IPS-11a (cell line): ENCODE data around the gene EPHB2.

ENCODE experiments used
- H3K4me3 ChIP-seq: one replicate; pipeline ENCODE4 v1.5.1; 2013; ENCODE audit warnings: low read depth, low read length, control low read depth

The EPHB2 gene

GRCh38 chr1:22721122-22721873, 10.7 kb downstream of the EPHB2 start:
- no peak overlapping the region for H3K4me3 ChIP-seq

GRCh38 chr1:22722901-22723550, 12.4 kb downstream of the EPHB2 start:
- H3K4me3 ChIP-seq, result no peak overlapping the region

- H3K4me3 ChIP-seq, result no peak overlapping the region
Measured at GRCh38 chr1:22727873-22728272, 17.2 kb downstream of the EPHB2 start.

- H3K4me3 ChIP-seq, result no peak overlapping the region
Measured at GRCh38 chr1:22728751-22729399, 18.2 kb downstream of the EPHB2 start.

- no peak overlapping the region for H3K4me3 ChIP-seq
Measured at GRCh38 chr1:22729400-22729773, 18.7 kb downstream of the EPHB2 start.

GRCh38 chr1:22729912-22730311, 19.3 kb downstream of the EPHB2 start:
- no peak overlapping the region for H3K4me3 ChIP-seq

- H3K4me3 ChIP-seq, result no peak overlapping the region
Measured at GRCh38 chr1:22731924-22732720, 21.5 kb downstream of the EPHB2 start.

GRCh38 chr1:22733643-22734042, 23.0 kb downstream of the EPHB2 start:
- no peak overlapping the region for H3K4me3 ChIP-seq

GRCh38 chr1:22736501-22737080, 26.0 kb downstream of the EPHB2 start:
- no peak overlapping the region for H3K4me3 ChIP-seq

- H3K4me3 ChIP-seq, result no peak overlapping the region
Measured at GRCh38 chr1:22737374-22738068, 26.9 kb downstream of the EPHB2 start.

- H3K4me3 ChIP-seq, result no peak overlapping the region
Measured at GRCh38 chr1:22738069-22738435, 27.4 kb downstream of the EPHB2 start.

- no peak overlapping the region for H3K4me3 ChIP-seq
Measured at GRCh38 chr1:22738522-22738921, 27.9 kb downstream of the EPHB2 start.

- H3K4me3 ChIP-seq, result no peak overlapping the region
Measured at GRCh38 chr1:22739648-22740385, 29.2 kb downstream of the EPHB2 start.

- no peak overlapping the region for H3K4me3 ChIP-seq
Measured at GRCh38 chr1:22741118-22741517, 30.5 kb downstream of the EPHB2 start.

GRCh38 chr1:22745669-22746585, 35.3 kb downstream of the EPHB2 start:
- no peak overlapping the region for H3K4me3 ChIP-seq

- no peak overlapping the region for H3K4me3 ChIP-seq
Measured at GRCh38 chr1:22747021-22747734, 36.5 kb downstream of the EPHB2 start.

GRCh38 chr1:22747735-22748073, 37.1 kb downstream of the EPHB2 start:
- H3K4me3 ChIP-seq, result no peak overlapping the region

- H3K4me3 ChIP-seq, result no peak overlapping the region
Measured at GRCh38 chr1:22749503-22749902, 38.9 kb downstream of the EPHB2 start.
